HCT116 (cell line): ENCODE results near the gene E2F1. TPM values are rescaled to one million over a fixed set of nuclear protein-coding genes. Genes with fewer than 3 reads are reported as not detected.

Source experiments
- ATAC-seq: fragments of 200-7000 bp; cut with Tn5 transposase; 2 replicates; pipeline ENCODE4 v1.9.1; 2020; ENCODE audit warnings: mild to moderate bottlenecking, moderate library complexity
- BruUV-seq: library from RNA; stranded (reverse); fragments of 400-500 nt; replicated peaks from 2 replicates; lab custom pipeline; 2021; lab: Mats Ljungman, UMichigan
- CTCF ChIA-PET: fragments of 300-600 bp; sonication (Branson Sonifier 250); formaldehyde crosslinking; loops from one replicate; lab custom pipeline; 2021; ENCODE audit warnings: antibody characterized with exemption; lab: Charles Lee
- POLR2A ChIA-PET: fragments of 300-600, 350-600 bp; sonication (Branson Sonifier 250); formaldehyde crosslinking; loops from one replicate; lab custom pipeline; 2021; ENCODE audit warnings: antibody characterized with exemption; lab: Charles Lee
- RAD21 ChIA-PET, 2 experiments: fragments of 300-600 bp; sonication (Branson Sonifier 250); formaldehyde crosslinking; loops; one replicate each; lab custom pipeline; 2023; ENCODE audit warnings: low total read pairs in 2 of 2; ENCODE audit not compliant: uncharacterized antibody in 2 of 2, unreplicated experiment in 2 of 2, low non-redundant PET in 1 of 2; lab: Charles Lee
- DNase-seq: peaks from one replicate; pipeline ENCODE4 v3.0.0-alpha.2; 2010; ENCODE audit warnings: low read depth, low spot score
- H2AFZ ChIP-seq: fragments of 200-600 bp; shearing (Covaris generic), sonication (generic); 2 replicates; pipeline ENCODE4 v1.6.1; 2017; ENCODE audit warnings: low read depth, mixed run types, mixed read lengths, antibody characterized with exemption, low read length; ENCODE audit not compliant: poor library complexity, severe bottlenecking
- H3K27ac ChIP-seq: 2 replicates; pipeline ENCODE4 v1.5.1; 2012; ENCODE audit warnings: low read depth, low read length
- H3K27me3 ChIP-seq: fragments of 200-600 bp; sonication (generic); 2 replicates; pipeline ENCODE4 v1.6.1; 2016; ENCODE audit warnings: mixed run types, low read length, mixed read lengths; ENCODE audit not compliant: insufficient read depth
- H3K36me3 ChIP-seq, 2 experiments: fragments of 200-500 bp in 1 of 2; fragments of 200-600 bp in 1 of 2; sonication (Bioruptor generic) in 1 of 2; sonication (generic) in 1 of 2; 2 replicates each; pipeline versions ENCODE4 v1.5.1 to v1.6.1; 2014 to 2016; ENCODE audit warnings: low read length in 2 of 2, inconsistent platforms in 1 of 2, mixed read lengths in 1 of 2, mixed run types in 1 of 2; ENCODE audit not compliant: insufficient read depth in 2 of 2, control insufficient read depth in 1 of 2
- H3K4me1 ChIP-seq, 2 experiments: fragments of 200-600 bp in 1 of 2; sonication (generic) in 1 of 2; 2 replicates each; pipeline versions ENCODE4 v1.5.1 to v1.6.1; 2012 to 2017; ENCODE audit warnings: low read length in 2 of 2, inconsistent platforms in 1 of 2, mild to moderate bottlenecking in 1 of 2, mixed read lengths in 1 of 2, mixed run types in 1 of 2, moderate library complexity in 1 of 2; ENCODE audit not compliant: insufficient read depth in 2 of 2, control insufficient read depth in 1 of 2
- H3K4me2 ChIP-seq: fragments of 200-600 bp; sonication (generic); 2 replicates; pipeline ENCODE4 v1.6.1; 2017; ENCODE audit warnings: mixed run types, low read length, mixed read lengths
- H3K4me3 ChIP-seq, 2 experiments: fragments of 200-600 bp in 1 of 2; sonication (generic) in 1 of 2; replicated peaks in 1 of 2; 2 replicates each; pipeline ENCODE4 v1.5.1; 2011 to 2016; ENCODE audit warnings: low read length in 2 of 2, control low read depth in 1 of 2, low read depth in 1 of 2, mild to moderate bottlenecking in 1 of 2, mixed read lengths in 1 of 2, mixed run types in 1 of 2
- H3K79me2 ChIP-seq: fragments of 200-600 bp; sonication (generic); 2 replicates; pipeline ENCODE4 v1.6.1; 2017; ENCODE audit warnings: mild to moderate bottlenecking, mixed run types, low read length, moderate library complexity, mixed read lengths; ENCODE audit not compliant: insufficient read depth
- H3K9ac ChIP-seq: fragments of 200-600 bp; sonication (generic); 2 replicates; pipeline ENCODE4 v1.6.1; 2016; ENCODE audit warnings: low read length, mixed read lengths
- H3K9me2 ChIP-seq: fragments of 200-600 bp; sonication (generic), shearing (Covaris generic); 2 replicates; pipeline ENCODE4 v1.6.1; 2017; ENCODE audit warnings: mixed run types, mild to moderate bottlenecking, moderate library complexity; ENCODE audit not compliant: insufficient read depth
- H3K9me3 ChIP-seq, 2 experiments: fragments of 200-500 bp in 1 of 2; fragments of 200-600 bp in 1 of 2; sonication (Bioruptor generic) in 1 of 2; sonication (generic) in 1 of 2; 2 replicates each; pipeline ENCODE4 v1.6.1; 2014 to 2017; ENCODE audit warnings: low read length in 2 of 2, mixed read lengths in 2 of 2, inconsistent platforms in 1 of 2, low read depth in 1 of 2, mild to moderate bottlenecking in 1 of 2, mixed run types in 1 of 2, moderate library complexity in 1 of 2; ENCODE audit not compliant: control insufficient read depth in 1 of 2, insufficient read depth in 1 of 2
- H4K20me1 ChIP-seq: fragments of 200-600 bp; sonication (generic), shearing (Covaris generic); 2 replicates; pipeline ENCODE4 v1.6.1; 2017; ENCODE audit warnings: mixed run types, mild to moderate bottlenecking, moderate library complexity; ENCODE audit not compliant: insufficient read depth
- EZH2phosphoT487 ChIP-seq: fragments of 200-600 bp; IDR thresholded peaks from 2 replicates; pipeline ENCODE4 v1.6.1; 2018; ENCODE audit warnings: antibody characterized with exemption, borderline replicate concordance
- POLR2AphosphoS5 ChIP-seq: IDR thresholded peaks from 2 replicates; pipeline ENCODE4 v1.6.1; 2011; ENCODE audit warnings: mild to moderate bottlenecking, low read depth, low read length, moderate library complexity
- ZNF274 ChIP-seq: fragments of 200-500 bp; sonication (Bioruptor generic); IDR thresholded peaks from 2 replicates; pipeline ENCODE4 v1.6.1; 2014; ENCODE audit warnings: mild to moderate bottlenecking, low read depth, low read length, inconsistent platforms
- intact Hi-C: fragments of 100-400 bp; cut with micrococcal nuclease; formaldehyde crosslinking; loops from 2 replicates; pipeline ENCODE4 v1.10.0; 2022
- total RNA-seq: library from RNA; stranded (reverse); gene quantifications from one replicate; pipeline ENCODE4 v1.2.1, GENCODE V29; 2021; ENCODE audit not compliant: unreplicated experiment
- TF ChIP-seq, protein P1 (sequence below): IDR thresholded peaks from 2 replicates; pipeline ENCODE4 v1.6.1; 2011; ENCODE audit warnings: mild to moderate bottlenecking, low read length, moderate library complexity; ENCODE audit not compliant: insufficient replicate concordance; ENCODE audit errors: extremely low read depth

The E2F1 gene
- total RNA-seq, 1 experiment from 2014 or later, result 30.9 TPM

DNA sequence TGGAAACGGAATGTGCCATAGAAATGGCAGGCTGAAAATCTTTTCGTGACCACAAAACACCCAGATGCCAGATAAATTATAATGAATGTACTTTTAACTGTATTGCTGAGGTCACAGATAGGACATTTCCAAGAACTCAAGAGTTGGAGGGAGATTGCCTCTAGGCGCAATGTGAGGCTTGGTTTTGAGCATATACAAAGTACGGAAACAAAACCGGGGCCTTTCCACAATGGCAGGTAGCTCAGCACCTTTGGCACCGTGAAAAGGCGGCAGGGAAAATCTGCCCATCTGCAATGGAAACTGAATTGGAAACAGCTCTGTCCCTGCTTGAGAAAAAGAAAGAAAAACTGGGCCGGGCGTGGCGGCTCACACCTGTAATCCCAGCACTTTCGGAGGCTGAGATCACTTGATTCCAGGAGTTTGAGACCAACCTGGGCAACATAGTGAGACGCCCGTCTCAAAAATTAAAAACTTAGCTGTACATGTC is 34.6 kb downstream of the E2F1 start:
- Histone ChIP-seq H3K79me2 (no peaks in the 10 kb centered on the region), H3K9me3 (no peaks in the 10 kb centered on the region), H3K4me2 (no peak overlapping the region), H3K9me2 (no peaks in the 10 kb centered on the region), H2AFZ (no peak overlapping the region), H3K27me3 (no peaks in the 10 kb centered on the region), H3K27ac (no peak overlapping the region), H4K20me1 (no peaks in the 10 kb centered on the region), H3K4me3 (no peak overlapping the region), H3K36me3 (no peaks in the 10 kb centered on the region), H3K4me1 (peaks cover 0 to 16% of the 10 kb centered on the region in 2 experiments; a peak in 1 of 4 replicates), H3K9ac (no peak overlapping the region)
- CTCF ChIA-PET, result interaction anchor here (0.7 to 1.7 kb wide), 2 partner anchors 12 to 800 kb away, joined by 3 to 5 read pairs; no protein-coding TSS in a partner anchor
- no TSS peak for BruUV-seq
- ATAC-seq, result no peak
- RAD21 ChIA-PET, result no interaction called here
- no peak for DNase-seq
- TF ChIP-seq POLR2AphosphoS5 (no peak), EZH2phosphoT487 (no peak)
- POLR2A ChIA-PET, result no interaction called here
- intact Hi-C loops, result loop anchor here (2.0 to 10.0 kb wide), 3 partner anchors 134 to 473 kb away; no protein-coding TSS in a partner anchor

DNA sequence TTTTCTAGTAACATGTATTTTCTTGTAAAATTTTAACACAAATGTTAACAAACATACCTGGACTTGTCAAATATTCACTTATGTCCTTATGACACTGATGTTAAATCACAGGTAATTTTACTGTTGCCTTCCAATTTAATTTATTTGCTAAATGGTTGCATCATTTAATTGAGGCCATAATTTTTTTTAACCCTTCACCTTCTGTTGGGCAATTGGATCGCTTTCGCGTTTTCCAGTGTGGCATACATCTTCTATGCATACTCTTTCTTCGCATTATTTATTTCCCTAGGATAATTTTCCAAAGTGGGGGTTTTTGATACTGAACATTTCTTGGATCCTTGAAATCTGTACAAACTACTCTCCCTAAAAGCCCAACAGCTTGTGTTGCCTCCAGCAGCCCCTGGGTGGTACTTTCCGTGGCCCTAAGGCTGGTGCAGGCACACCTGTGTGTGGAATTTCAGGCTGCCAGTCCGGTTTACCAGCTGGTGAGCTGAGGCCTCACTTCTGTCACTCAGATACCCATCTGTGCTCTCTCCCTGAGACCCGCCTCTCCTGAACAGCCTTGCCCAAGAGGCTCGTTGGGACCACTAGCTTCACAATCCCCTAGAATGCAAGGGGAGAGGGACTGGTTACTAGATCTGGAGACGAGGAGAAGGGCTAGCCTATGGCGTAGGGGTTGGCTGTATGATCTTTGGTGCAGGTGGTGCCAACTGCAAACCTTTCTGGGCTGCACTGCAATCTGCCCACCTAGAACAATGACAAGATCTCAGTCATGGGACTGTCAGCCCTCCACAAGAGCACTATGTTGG is 35.2 kb downstream of the E2F1 start:
- BruUV-seq, result no TSS peak
- no peak overlapping the region for H3K4me3 ChIP-seq
- H3K4me1 ChIP-seq, result peaks cover 0 to 16% of the 10 kb centered on the region in 2 experiments; a peak in 1 of 4 replicates
- H3K27me3 ChIP-seq, result no peaks in the 10 kb centered on the region
- H3K4me2 ChIP-seq, result no peak overlapping the region
- H3K27ac ChIP-seq, result no peak overlapping the region
- ATAC-seq (no peak), DNase-seq (no peak)
- no peaks in the 10 kb centered on the region for H3K79me2 ChIP-seq
- no peaks in the 10 kb centered on the region for H3K36me3 ChIP-seq
- H4K20me1 ChIP-seq, result no peaks in the 10 kb centered on the region
- CTCF ChIA-PET, result interaction anchor here (1.7 kb wide), 1 partner anchor 13 kb away, joined by 5 read pairs; no protein-coding TSS in a partner anchor
- intact Hi-C loops, result loop anchor here (5.0 to 10.0 kb wide), 2 partner anchors 134 to 474 kb away; no protein-coding TSS in a partner anchor
- no peak overlapping the region for H2AFZ ChIP-seq
- H3K9ac ChIP-seq, result no peak overlapping the region
- no peaks in the 10 kb centered on the region for H3K9me2 ChIP-seq
- TF ChIP-seq, protein P1, sequence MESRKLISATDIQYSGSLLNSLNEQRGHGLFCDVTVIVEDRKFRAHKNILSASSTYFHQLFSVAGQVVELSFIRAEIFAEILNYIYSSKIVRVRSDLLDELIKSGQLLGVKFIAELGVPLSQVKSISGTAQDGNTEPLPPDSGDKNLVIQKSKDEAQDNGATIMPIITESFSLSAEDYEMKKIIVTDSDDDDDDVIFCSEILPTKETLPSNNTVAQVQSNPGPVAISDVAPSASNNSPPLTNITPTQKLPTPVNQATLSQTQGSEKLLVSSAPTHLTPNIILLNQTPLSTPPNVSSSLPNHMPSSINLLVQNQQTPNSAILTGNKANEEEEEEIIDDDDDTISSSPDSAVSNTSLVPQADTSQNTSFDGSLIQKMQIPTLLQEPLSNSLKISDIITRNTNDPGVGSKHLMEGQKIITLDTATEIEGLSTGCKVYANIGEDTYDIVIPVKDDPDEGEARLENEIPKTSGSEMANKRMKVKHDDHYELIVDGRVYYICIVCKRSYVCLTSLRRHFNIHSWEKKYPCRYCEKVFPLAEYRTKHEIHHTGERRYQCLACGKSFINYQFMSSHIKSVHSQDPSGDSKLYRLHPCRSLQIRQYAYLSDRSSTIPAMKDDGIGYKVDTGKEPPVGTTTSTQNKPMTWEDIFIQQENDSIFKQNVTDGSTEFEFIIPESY, result no peak
- no peak for TF ChIP-seq ZNF274
- RAD21 ChIA-PET, result no interaction called here
- POLR2A ChIA-PET, result no interaction called here
- H3K9me3 ChIP-seq, result no peaks in the 10 kb centered on the region
